Testis (tissue), 3 donors: ENCODE results near the gene ELMO1. TPM values are rescaled to one million over a fixed set of nuclear protein-coding genes. Genes with fewer than 3 reads are reported as not detected.

ENCODE experiments used
- DNase-seq: peaks from one replicate; pipeline ENCODE4 v3.0.0-alpha.2; 2019
- H3K27ac ChIP-seq, 2 donors: fragments of 200-600 bp; sonication (generic); one replicate each; pipeline ENCODE4 v1.5.1; 2019
- H3K27me3 ChIP-seq: fragments of 200-600 bp; sonication (generic); one replicate; pipeline ENCODE4 v1.5.1; 2019
- H3K36me3 ChIP-seq: fragments of 200-600 bp; sonication (generic); one replicate; pipeline ENCODE4 v1.5.1; 2017; ENCODE audit warnings: low read depth; ENCODE audit errors: missing control alignments
- H3K4me1 ChIP-seq: fragments of 200-600 bp; sonication (generic); one replicate; pipeline ENCODE4 v1.5.1; 2019
- H3K4me3 ChIP-seq, 2 donors: fragments of 200-600 bp; sonication (generic); one replicate each; pipeline ENCODE4 v1.5.1; 2017 to 2019
- H3K9me3 ChIP-seq: fragments of 200-600 bp; sonication (generic); one replicate; pipeline ENCODE4 v1.5.1; 2017
- CTCF ChIP-seq, 3 experiments: fragments of 450-650 bp in 2 of 3; fragments of 200-600 bp in 1 of 3; sonication (generic) in 1 of 3; IDR thresholded peaks; one replicate each; pipeline ENCODE4 v1.5.1; 2016 to 2019; ENCODE audit warnings: antibody characterized with exemption in 3 of 3, mild to moderate bottlenecking in 2 of 3, moderate library complexity in 1 of 3
- POLR2A ChIP-seq: fragments of 450-650 bp; IDR thresholded peaks from one replicate; pipeline ENCODE4 v1.6.1; 2017; ENCODE audit warnings: antibody characterized with exemption, mild to moderate bottlenecking, moderate library complexity
- WGBS, 2 donors: methylation state at CpG; one replicate each; pipeline ENCODE4 v1.1.5; 2018; 5-methylcytosine and 5-hydroxymethylcytosine counted together
- intact Hi-C: fragments of 100-400 bp; cut with DNase I; formaldehyde crosslinking; loops from one replicate; pipeline ENCODE4 v1.15.1; 2023; ENCODE audit warnings: low total_unique reads
- polyA plus RNA-seq: library from polyadenylated mRNA; stranded (reverse); fragments of 350-450 nt; fragmentation: Illumina TruSeq; extraction: RNeasy Lipid Tissue Mini Kit (QIAGEN cat#74804); gene quantifications from one replicate; pipeline ENCODE4 v1.2.3, GENCODE V29; 2014; ENCODE audit warnings: low read depth, low replicate concordance; ENCODE audit not compliant: insufficient read depth
- total RNA-seq, 2 donors: library from RNA; depleted of rRNA; stranded (reverse); fragments of >200 nt; gene quantifications; one replicate each; pipeline ENCODE4 v1.2.3, GENCODE V29; 2016

ELMO1 gene
- total and polyA plus RNA-seq, 3 donors from 2014 or later, result 12.9 to 47.2 (median 36.5) TPM

GRCh38 chr7:36958111-36958733 is 490.4 kb downstream of the ELMO1 start:
- no peak overlapping the region for H3K27ac ChIP-seq
- intact Hi-C loops, result no loop called here
- no peaks in the 10 kb centered on the region for H3K36me3 ChIP-seq
- no peaks in the 10 kb centered on the region for H3K27me3 ChIP-seq
- no peaks in the 10 kb centered on the region for H3K4me1 ChIP-seq
- no peak for DNase-seq
- 79 to 82% methylated on average over 4 of the region's 4 CpGs for WGBS, 2 donors
- no peak for TF ChIP-seq POLR2A
- TF ChIP-seq CTCF (IDR thresholded peaks at IDR 0.05), result no peak
- H3K9me3 ChIP-seq, result no peaks in the 10 kb centered on the region
- H3K4me3 ChIP-seq, result no peak overlapping the region

- H3K27me3 ChIP-seq, result no peaks in the 10 kb centered on the region
- 87 to 95% methylated on average over 3 of the region's 3 CpGs for WGBS, 2 donors
- H3K4me1 ChIP-seq, result no peaks in the 10 kb centered on the region
- H3K4me3 ChIP-seq, result no peak overlapping the region
- no peak for TF ChIP-seq CTCF (IDR thresholded peaks at IDR 0.05)
- no peak for TF ChIP-seq POLR2A
- no peaks in the 10 kb centered on the region for H3K36me3 ChIP-seq
- intact Hi-C loops, result no loop called here
- DNase-seq, result no peak
- no peaks in the 10 kb centered on the region for H3K9me3 ChIP-seq
- H3K27ac ChIP-seq, result no peak overlapping the region
Observed at GRCh38 chr7:36957620-36958019, 491.0 kb downstream of the ELMO1 start.

GRCh38 chr7:36956814-36957213 is 491.9 kb downstream of the ELMO1 start:
- Histone ChIP-seq H3K36me3 (no peaks in the 10 kb centered on the region), H3K27ac (no peak overlapping the region), H3K9me3 (no peaks in the 10 kb centered on the region), H3K4me1 (no peaks in the 10 kb centered on the region), H3K4me3 (no peak overlapping the region), H3K27me3 (no peaks in the 10 kb centered on the region)
- TF ChIP-seq CTCF (IDR thresholded peaks at IDR 0.05) (no peak), POLR2A (no peak)
- intact Hi-C loops, result no loop called here
- DNase-seq, result no peak
- 94 to 99% methylated on average over 6 of the region's 6 CpGs for WGBS, 2 donors

- TF ChIP-seq CTCF (IDR thresholded peaks at IDR 0.05), result no peak
- TF ChIP-seq POLR2A, result no peak
- H3K9me3 ChIP-seq, result no peaks in the 10 kb centered on the region
- peak overlapping the region in 1 of 2 donors; percentile 53 for H3K27ac ChIP-seq
- no peaks in the 10 kb centered on the region for H3K36me3 ChIP-seq
- H3K4me3 ChIP-seq, result no peak overlapping the region
- no peak for DNase-seq
- H3K27me3 ChIP-seq, result no peaks in the 10 kb centered on the region
- no peaks in the 10 kb centered on the region for H3K4me1 ChIP-seq
- WGBS, 2 donors, result 85 to 91% methylated on average over 3 of the region's 3 CpGs
- intact Hi-C loops, result no loop called here
Observed at GRCh38 chr7:36955456-36956129, 493.1 kb downstream of the ELMO1 start.
